OCI-LY1 (cell line): ENCODE results near the gene ABCA4.

Experiments
- H2AFZ ChIP-seq: fragments of 200-600 bp; sonication (generic), shearing (Covaris generic); 2 replicates; pipeline ENCODE4 v1.6.0; 2014; ENCODE audit warnings: antibody characterized with exemption, mild to moderate bottlenecking, low read length
- H3F3A ChIP-seq: fragments of 200-600 bp; sonication (generic), shearing (Covaris generic); 2 replicates; pipeline ENCODE4 v1.6.0; 2014; ENCODE audit warnings: mild to moderate bottlenecking, antibody characterized with exemption, low read length, moderate library complexity; ENCODE audit not compliant: insufficient read depth
- H3K27ac ChIP-seq: fragments of 200-600 bp; sonication (generic); 2 replicates; pipeline ENCODE4 v1.5.1; 2014; ENCODE audit warnings: low read length, mixed run types, mild to moderate bottlenecking, low read depth; ENCODE audit not compliant: poor library complexity, severe bottlenecking
- H3K27me3 ChIP-seq: fragments of 200-600 bp; sonication (generic); 2 replicates; pipeline ENCODE4 v1.6.0; 2014; ENCODE audit warnings: antibody characterized with exemption, mild to moderate bottlenecking, low read length, moderate library complexity; ENCODE audit not compliant: insufficient read depth
- H3K36me3 ChIP-seq: fragments of 200-600 bp; sonication (generic); 2 replicates; pipeline ENCODE4 v1.6.1; 2014; ENCODE audit warnings: mild to moderate bottlenecking, antibody characterized with exemption, low read length, moderate library complexity, mixed read lengths; ENCODE audit not compliant: insufficient read depth
- H3K4me1 ChIP-seq: fragments of 200-600 bp; sonication (generic); 2 replicates; pipeline ENCODE4 v1.5.1; 2014; ENCODE audit warnings: mild to moderate bottlenecking, low read length, moderate library complexity; ENCODE audit not compliant: insufficient read depth, severe bottlenecking
- H3K4me2 ChIP-seq: fragments of 200-600 bp; sonication (generic), shearing (Covaris generic); 2 replicates; pipeline ENCODE4 v1.6.1; 2014; ENCODE audit warnings: low read length
- H3K4me3 ChIP-seq: fragments of 200-600 bp; sonication (generic); 2 replicates; pipeline ENCODE4 v1.5.1; 2014; ENCODE audit warnings: low read length, low read depth, mild to moderate bottlenecking, mixed read lengths; ENCODE audit not compliant: poor library complexity, severe bottlenecking
- H3K79me2 ChIP-seq: fragments of 200-600 bp; shearing (Covaris generic); 2 replicates; pipeline ENCODE4 v1.6.1; 2016; ENCODE audit warnings: mixed run types, low read length, mixed read lengths; ENCODE audit not compliant: insufficient read depth
- H3K9ac ChIP-seq: fragments of 200-600 bp; sonication (generic), shearing (Covaris generic); 2 replicates; pipeline ENCODE4 v1.6.1; 2014; ENCODE audit warnings: mild to moderate bottlenecking, low read length, mixed read lengths
- H3K9me2 ChIP-seq: fragments of 200-600 bp; sonication (generic), shearing (Covaris generic); 2 replicates; pipeline ENCODE4 v1.6.1; 2014; ENCODE audit warnings: low read depth, mild to moderate bottlenecking, low read length, mixed read lengths
- H3K9me3 ChIP-seq: fragments of 200-600 bp; shearing (Covaris generic); 2 replicates; pipeline ENCODE4 v1.6.1; 2014; ENCODE audit warnings: low read length, mixed read lengths
- H4K20me1 ChIP-seq: fragments of 200-600 bp; sonication (generic), shearing (Covaris generic); 2 replicates; pipeline ENCODE4 v1.6.0; 2016; ENCODE audit warnings: mild to moderate bottlenecking, low read length; ENCODE audit not compliant: insufficient read depth
- CTCF ChIP-seq: fragments of 200-600 bp; sonication (generic), shearing (Covaris generic); IDR thresholded peaks from 2 replicates; pipeline ENCODE4 v1.5.1; 2017; ENCODE audit warnings: mild to moderate bottlenecking, antibody characterized with exemption, low read length, moderate library complexity, mixed read lengths
- EZH2 ChIP-seq: fragments of 200-600 bp; sonication (generic), shearing (Covaris generic); IDR thresholded peaks from 2 replicates; pipeline ENCODE4 v1.8.0; 2017; ENCODE audit warnings: borderline replicate concordance, mixed run types, mild to moderate bottlenecking, antibody characterized with exemption, low read length, moderate library complexity, mixed read lengths

Gene ABCA4

GRCh38 chr1:94061513-94062443 lies 59.2 kb downstream of the ABCA4 start:
- Histone ChIP-seq H3K4me3 (no peak overlapping the region), H3K27ac (no peak overlapping the region), H3K9ac (no peak overlapping the region), H3F3A (no peaks in the 10 kb centered on the region), H3K9me2 (no peaks in the 10 kb centered on the region), H3K27me3 (no peaks in the 10 kb centered on the region), H3K4me2 (no peak overlapping the region), H3K79me2 (no peaks in the 10 kb centered on the region), H2AFZ (no peak overlapping the region), H3K36me3 (no peaks in the 10 kb centered on the region), H3K4me1 (no peaks in the 10 kb centered on the region), H4K20me1 (no peaks in the 10 kb centered on the region), H3K9me3 (no peaks in the 10 kb centered on the region)
- TF ChIP-seq EZH2, result no peak
- TF ChIP-seq CTCF, result peak; percentile 85

- Histone ChIP-seq H3K9me2 (no peaks in the 10 kb centered on the region), H2AFZ (no peak overlapping the region), H3K4me1 (no peaks in the 10 kb centered on the region), H3K4me2 (no peak overlapping the region), H4K20me1 (no peaks in the 10 kb centered on the region), H3K79me2 (no peaks in the 10 kb centered on the region), H3K27ac (no peak overlapping the region), H3K4me3 (no peak overlapping the region), H3K9me3 (no peaks in the 10 kb centered on the region), H3F3A (no peaks in the 10 kb centered on the region), H3K36me3 (no peaks in the 10 kb centered on the region), H3K27me3 (no peaks in the 10 kb centered on the region), H3K9ac (no peak overlapping the region)
- no peak for TF ChIP-seq CTCF
- TF ChIP-seq EZH2, result no peak
Measured at GRCh38 chr1:94060720-94061119, 60.2 kb downstream of the ABCA4 start.

DNA sequence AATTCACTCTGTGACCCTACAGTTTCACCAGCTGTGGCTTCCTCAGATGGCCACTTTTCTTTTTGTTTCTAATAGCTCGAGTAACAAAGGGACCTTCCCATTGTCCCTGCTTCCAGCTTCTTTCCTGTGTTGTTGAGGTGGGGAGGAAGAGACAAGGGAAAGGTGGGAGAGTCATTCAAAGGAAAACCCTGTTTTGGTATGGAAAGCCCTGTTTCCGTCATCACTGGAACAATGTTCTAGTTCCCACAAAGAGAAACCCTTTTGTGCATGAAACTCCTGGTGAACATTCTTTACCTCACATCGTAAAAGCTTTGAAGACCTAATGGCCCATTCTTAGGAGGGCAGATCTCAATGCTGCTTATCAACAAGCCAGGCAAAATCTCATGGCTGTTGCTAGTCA lies 62.2 kb downstream of the ABCA4 start:
- no peak overlapping the region for H3K4me3 ChIP-seq
- no peaks in the 10 kb centered on the region for H3K9me2 ChIP-seq
- no peaks in the 10 kb centered on the region for H3K79me2 ChIP-seq
- H3K4me2 ChIP-seq, result no peak overlapping the region
- H2AFZ ChIP-seq, result no peak overlapping the region
- no peak overlapping the region for H3K9ac ChIP-seq
- H4K20me1 ChIP-seq, result no peaks in the 10 kb centered on the region
- no peaks in the 10 kb centered on the region for H3K36me3 ChIP-seq
- H3K27me3 ChIP-seq, result no peaks in the 10 kb centered on the region
- no peaks in the 10 kb centered on the region for H3K9me3 ChIP-seq
- no peak for TF ChIP-seq CTCF
- no peak for TF ChIP-seq EZH2
- H3F3A ChIP-seq, result no peaks in the 10 kb centered on the region
- no peaks in the 10 kb centered on the region for H3K4me1 ChIP-seq
- H3K27ac ChIP-seq, result no peak overlapping the region
